ENCODE results near the gene LAIR2. TPM values are rescaled to one million over a fixed set of nuclear protein-coding genes. Genes with fewer than 3 reads are reported as not detected.
A peak's percentile ranks its signal among the peaks of the same experiment; 100 is the strongest.

Gene LAIR2
- polyA plus RNA-seq, 2 of the 4 experiments (the other 2 are of a cell fraction): not detected

- Histone ChIP-seq H3K4me2 (peak within 1 kb of the TSS; percentile 98), H3K9me3 (no peaks in the 10 kb centered on the region), H3K4me3 (peak within 1 kb of the TSS; percentile 67), H3K4me1 (peaks cover 32% of the 10 kb centered on the region), H3K27ac (peak within 1 kb of the TSS; percentile 93 to 95)
- under 1% methylated on average over 18 of the region's 41 CpGs for WGBS (ENCODE audit: missing lambda C conversion rate)
- ChIA-PET POLR2A (interaction anchor here (0.5 to 7.1 kb wide), 9 partner anchors 9 to 1191 kb away, joined by 3 to 130 read pairs (median 5); partner anchors contain the start of genes CDC42EP5, LENG8, MBOAT7 and U2AF2), CTCF (interaction anchor here (0.6 to 2.7 kb wide), 6 partner anchors 10 to 64 kb away, joined by 3 to 19 read pairs (median 4); partner anchors contain the start of gene LENG8)
- FAIRE-seq (peak; percentile 70), DNase-seq (ENCODE audit: low read depth in 1 of 2, low spot score in 1 of 2) (peak; percentile 91 to 100), ATAC-seq (peak; percentile 40 to 67)
- TF ChIP-seq HOXB13 (CRISPR knock-in tag; IDR thresholded peaks at IDR 0.05; ENCODE audit: low read depth) (no peak), TP53 (CRISPR knock-in tag; IDR thresholded peaks at IDR 0.05) (no peak), REST (IDR thresholded peaks at IDR 0.05) (no peak), RFX5 (IDR thresholded peaks at IDR 0.05) (no peak), FOXS1 (CRISPR knock-in tag; IDR thresholded peaks at IDR 0.05) (no peak), RNF2 (IDR thresholded peaks at IDR 0.05; ENCODE audit: borderline replicate concordance, low read depth) (no peak), TFCP2L1 (CRISPR knock-in tag; IDR thresholded peaks at IDR 0.05) (peak; percentile 93), HEYL (CRISPR knock-in tag; IDR thresholded peaks at IDR 0.05) (no peak), SMC3 (IDR thresholded peaks at IDR 0.05) (no peak), CEBPB (IDR thresholded peaks at IDR 0.05) (no peak), RARB (CRISPR knock-in tag; IDR thresholded peaks at IDR 0.05) (peak; percentile 71; the same call in 1 of the 2 replicates), CHD2 (IDR thresholded peaks at IDR 0.05; ENCODE audit: low read length, partially characterized antibody) (peak; percentile 56), PHF8 (IDR thresholded peaks at IDR 0.05; ENCODE audit: borderline replicate concordance, low read depth) (peak; percentile 68), RAD21 (conservative IDR thresholded peaks at IDR 0.05 in 1 of 2, IDR thresholded peaks at IDR 0.05 in 1 of 2) (no peak), KDM5A (IDR thresholded peaks at IDR 0.05) (no peak), EHMT2 (IDR thresholded peaks at IDR 0.05; ENCODE audit: low read depth) (no peak), GATA3 (IDR thresholded peaks at IDR 0.05; ENCODE audit: borderline replicate concordance) (no peak), SREBF2 (IDR thresholded peaks at IDR 0.05) (no peak), NFE2L2 (conservative IDR thresholded peaks at IDR 0.05; ENCODE audit: low read length) (no peak), CTCF (IDR thresholded peaks at IDR 0.05) (no peak), ZC3H11A (IDR thresholded peaks at IDR 0.05) (no peak), HMGXB4 (CRISPR knock-in tag; IDR thresholded peaks at IDR 0.05; ENCODE audit: borderline replicate concordance) (no peak), MAZ (IDR thresholded peaks at IDR 0.05; ENCODE audit: borderline replicate concordance, low read depth, low read length) (no peak), EHF (CRISPR knock-in tag; IDR thresholded peaks at IDR 0.05) (no peak), CHD4 (IDR thresholded peaks at IDR 0.05; ENCODE audit: borderline replicate concordance) (no peak), ZSCAN20 (CRISPR knock-in tag; IDR thresholded peaks at IDR 0.05) (no peak), ESRRA (IDR thresholded peaks at IDR 0.05; ENCODE audit: borderline replicate concordance, low read length) (no peak), NPAS2 (CRISPR knock-in tag; IDR thresholded peaks at IDR 0.05; ENCODE audit: borderline replicate concordance) (no peak)
- TF ChIP-seq, protein P1, sequence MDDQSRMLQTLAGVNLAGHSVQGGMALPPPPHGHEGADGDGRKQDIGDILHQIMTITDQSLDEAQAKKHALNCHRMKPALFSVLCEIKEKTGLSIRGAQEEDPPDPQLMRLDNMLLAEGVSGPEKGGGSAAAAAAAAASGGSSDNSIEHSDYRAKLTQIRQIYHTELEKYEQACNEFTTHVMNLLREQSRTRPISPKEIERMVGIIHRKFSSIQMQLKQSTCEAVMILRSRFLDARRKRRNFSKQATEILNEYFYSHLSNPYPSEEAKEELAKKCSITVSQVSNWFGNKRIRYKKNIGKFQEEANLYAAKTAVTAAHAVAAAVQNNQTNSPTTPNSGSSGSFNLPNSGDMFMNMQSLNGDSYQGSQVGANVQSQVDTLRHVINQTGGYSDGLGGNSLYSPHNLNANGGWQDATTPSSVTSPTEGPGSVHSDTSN (IDR thresholded peaks at IDR 0.05): peak; percentile 73; the same call in 1 of the 2 replicates
- TF ChIP-seq, protein P2, sequence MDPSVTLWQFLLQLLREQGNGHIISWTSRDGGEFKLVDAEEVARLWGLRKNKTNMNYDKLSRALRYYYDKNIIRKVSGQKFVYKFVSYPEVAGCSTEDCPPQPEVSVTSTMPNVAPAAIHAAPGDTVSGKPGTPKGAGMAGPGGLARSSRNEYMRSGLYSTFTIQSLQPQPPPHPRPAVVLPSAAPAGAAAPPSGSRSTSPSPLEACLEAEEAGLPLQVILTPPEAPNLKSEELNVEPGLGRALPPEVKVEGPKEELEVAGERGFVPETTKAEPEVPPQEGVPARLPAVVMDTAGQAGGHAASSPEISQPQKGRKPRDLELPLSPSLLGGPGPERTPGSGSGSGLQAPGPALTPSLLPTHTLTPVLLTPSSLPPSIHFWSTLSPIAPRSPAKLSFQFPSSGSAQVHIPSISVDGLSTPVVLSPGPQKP (IDR thresholded peaks at IDR 0.05; ENCODE audit: low read depth, low read length): no peak
- TF ChIP-seq, protein P3, sequence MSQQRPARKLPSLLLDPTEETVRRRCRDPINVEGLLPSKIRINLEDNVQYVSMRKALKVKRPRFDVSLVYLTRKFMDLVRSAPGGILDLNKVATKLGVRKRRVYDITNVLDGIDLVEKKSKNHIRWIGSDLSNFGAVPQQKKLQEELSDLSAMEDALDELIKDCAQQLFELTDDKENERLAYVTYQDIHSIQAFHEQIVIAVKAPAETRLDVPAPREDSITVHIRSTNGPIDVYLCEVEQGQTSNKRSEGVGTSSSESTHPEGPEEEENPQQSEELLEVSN (IDR thresholded peaks at IDR 0.05; ENCODE audit: borderline replicate concordance, low read depth): peak; percentile 87
Measured at GRCh38 chr19:54463531-54464043, 39.0 kb upstream of the LAIR2 start, which contains the start of gene LENG9. LENG9 (minus strand) TSS chr19:54463778; CDS start chr19:54463526, 252 bp downstream.
